ENCODE data around the gene TBC1D22B.

TBC1D22B gene

GRCh38 chr6:37258405-37259105 is 983 bp downstream of the TBC1D22B start:
- no peak for TF ChIP-seq CTCF (IDR thresholded peaks at IDR 0.05; ENCODE audit: low read depth, low read length)
- H3K4me3 ChIP-seq (ENCODE audit: low read depth, low read length): peak overlapping the region; percentile 93

GRCh38 chr6:37259191-37259590 is 1.6 kb downstream of the TBC1D22B start:
- peak overlapping the region; percentile 93 for H3K4me3 ChIP-seq (ENCODE audit: low read depth, low read length)
- TF ChIP-seq CTCF (IDR thresholded peaks at IDR 0.05; ENCODE audit: low read depth, low read length): no peak

DNA sequence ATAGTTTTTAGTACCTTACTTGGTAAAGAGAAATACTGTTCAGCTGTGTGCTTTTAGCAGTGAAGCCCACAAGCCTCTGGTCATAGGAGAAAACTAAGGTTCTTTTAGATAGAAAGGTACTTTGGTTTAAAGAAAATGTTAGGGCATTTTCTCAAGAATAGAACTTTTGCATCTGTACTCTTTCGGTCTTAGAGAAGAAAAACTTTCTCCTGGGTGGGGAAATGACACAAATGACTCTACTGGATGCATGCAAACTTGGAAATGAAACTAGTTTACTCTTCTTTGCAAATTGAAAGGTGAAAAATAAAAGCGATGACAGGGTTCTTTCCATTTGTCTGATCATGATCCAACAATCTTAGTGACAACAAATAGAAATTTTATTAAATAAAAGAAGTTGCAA is 2.5 kb downstream of the TBC1D22B start:
- TF ChIP-seq CTCF (IDR thresholded peaks at IDR 0.05; ENCODE audit: low read depth, low read length): no peak
- H3K4me3 ChIP-seq (ENCODE audit: low read depth, low read length): no peak overlapping the region

DNA sequence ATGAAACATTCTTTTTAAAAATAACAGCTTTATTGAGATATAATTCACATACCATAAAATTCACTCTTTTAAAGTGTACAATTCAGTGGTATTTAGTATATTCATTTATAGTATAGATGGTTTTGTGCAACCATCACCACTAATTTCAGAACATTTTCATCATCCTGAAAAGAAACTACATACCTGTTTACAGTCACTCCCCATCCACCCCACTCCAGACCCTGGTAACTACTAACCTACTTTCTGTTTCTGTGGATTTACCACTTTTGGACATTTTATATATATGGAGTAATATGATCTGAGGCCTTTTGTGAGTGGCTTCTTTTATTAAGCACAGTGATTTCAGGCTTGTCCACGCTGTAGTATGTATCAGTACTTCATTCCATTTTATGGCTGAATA is 2.9 kb downstream of the TBC1D22B start:
- TF ChIP-seq CTCF (IDR thresholded peaks at IDR 0.05; ENCODE audit: low read depth, low read length): no peak
- no peak overlapping the region for H3K4me3 ChIP-seq (ENCODE audit: low read depth, low read length)

GRCh38 chr6:37261198-37261597 is 3.6 kb downstream of the TBC1D22B start:
- H3K4me3 ChIP-seq (ENCODE audit: low read depth, low read length): no peak overlapping the region
- no peak for TF ChIP-seq CTCF (IDR thresholded peaks at IDR 0.05; ENCODE audit: low read depth, low read length)

- no peak overlapping the region for H3K4me3 ChIP-seq (ENCODE audit: low read depth, low read length)
- TF ChIP-seq CTCF (IDR thresholded peaks at IDR 0.05; ENCODE audit: low read depth, low read length): no peak
These were observed 5.0 kb downstream of the TBC1D22B start for GRCh38 chr6:37262446-37263026.

- no peak for TF ChIP-seq CTCF (IDR thresholded peaks at IDR 0.05; ENCODE audit: low read depth, low read length)
- H3K4me3 ChIP-seq (ENCODE audit: low read depth, low read length): no peak overlapping the region
These were observed 7.4 kb downstream of the TBC1D22B start for GRCh38 chr6:37265001-37265400.
